HL-60 (cell line): ENCODE results near the gene GAREM1.

ENCODE experiments used
- GABPA ChIP-seq: IDR thresholded peaks from 2 replicates; pipeline ENCODE4 v1.6.1; 2012; ENCODE audit warnings: low read depth
- POLR2AphosphoS5 ChIP-seq: IDR thresholded peaks from 2 replicates; pipeline ENCODE4 v1.6.1; 2012; ENCODE audit warnings: low read depth
- SPI1 ChIP-seq: IDR thresholded peaks from 2 replicates; pipeline ENCODE4 v1.6.1; 2012; ENCODE audit warnings: low read depth, mild to moderate bottlenecking, borderline replicate concordance
- TF ChIP-seq, protein P1 (sequence below): IDR thresholded peaks from one replicate; pipeline ENCODE4 v1.5.1; 2011; ENCODE audit warnings: low read length, control low read depth, inconsistent platforms; ENCODE audit not compliant: insufficient read depth
- TF ChIP-seq, protein P2 (sequence below): IDR thresholded peaks from 2 replicates; pipeline ENCODE4 v1.6.1; 2012; ENCODE audit warnings: low read depth; ENCODE audit not compliant: insufficient replicate concordance

GRCh38 chr18:32280188-32280783, 190.4 kb downstream of the GAREM1 start:
- TF ChIP-seq, protein P1, sequence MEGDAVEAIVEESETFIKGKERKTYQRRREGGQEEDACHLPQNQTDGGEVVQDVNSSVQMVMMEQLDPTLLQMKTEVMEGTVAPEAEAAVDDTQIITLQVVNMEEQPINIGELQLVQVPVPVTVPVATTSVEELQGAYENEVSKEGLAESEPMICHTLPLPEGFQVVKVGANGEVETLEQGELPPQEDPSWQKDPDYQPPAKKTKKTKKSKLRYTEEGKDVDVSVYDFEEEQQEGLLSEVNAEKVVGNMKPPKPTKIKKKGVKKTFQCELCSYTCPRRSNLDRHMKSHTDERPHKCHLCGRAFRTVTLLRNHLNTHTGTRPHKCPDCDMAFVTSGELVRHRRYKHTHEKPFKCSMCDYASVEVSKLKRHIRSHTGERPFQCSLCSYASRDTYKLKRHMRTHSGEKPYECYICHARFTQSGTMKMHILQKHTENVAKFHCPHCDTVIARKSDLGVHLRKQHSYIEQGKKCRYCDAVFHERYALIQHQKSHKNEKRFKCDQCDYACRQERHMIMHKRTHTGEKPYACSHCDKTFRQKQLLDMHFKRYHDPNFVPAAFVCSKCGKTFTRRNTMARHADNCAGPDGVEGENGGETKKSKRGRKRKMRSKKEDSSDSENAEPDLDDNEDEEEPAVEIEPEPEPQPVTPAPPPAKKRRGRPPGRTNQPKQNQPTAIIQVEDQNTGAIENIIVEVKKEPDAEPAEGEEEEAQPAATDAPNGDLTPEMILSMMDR = no peak
- TF ChIP-seq POLR2AphosphoS5 (no peak), GABPA (no peak), SPI1 (no peak)
- TF ChIP-seq, protein P2, sequence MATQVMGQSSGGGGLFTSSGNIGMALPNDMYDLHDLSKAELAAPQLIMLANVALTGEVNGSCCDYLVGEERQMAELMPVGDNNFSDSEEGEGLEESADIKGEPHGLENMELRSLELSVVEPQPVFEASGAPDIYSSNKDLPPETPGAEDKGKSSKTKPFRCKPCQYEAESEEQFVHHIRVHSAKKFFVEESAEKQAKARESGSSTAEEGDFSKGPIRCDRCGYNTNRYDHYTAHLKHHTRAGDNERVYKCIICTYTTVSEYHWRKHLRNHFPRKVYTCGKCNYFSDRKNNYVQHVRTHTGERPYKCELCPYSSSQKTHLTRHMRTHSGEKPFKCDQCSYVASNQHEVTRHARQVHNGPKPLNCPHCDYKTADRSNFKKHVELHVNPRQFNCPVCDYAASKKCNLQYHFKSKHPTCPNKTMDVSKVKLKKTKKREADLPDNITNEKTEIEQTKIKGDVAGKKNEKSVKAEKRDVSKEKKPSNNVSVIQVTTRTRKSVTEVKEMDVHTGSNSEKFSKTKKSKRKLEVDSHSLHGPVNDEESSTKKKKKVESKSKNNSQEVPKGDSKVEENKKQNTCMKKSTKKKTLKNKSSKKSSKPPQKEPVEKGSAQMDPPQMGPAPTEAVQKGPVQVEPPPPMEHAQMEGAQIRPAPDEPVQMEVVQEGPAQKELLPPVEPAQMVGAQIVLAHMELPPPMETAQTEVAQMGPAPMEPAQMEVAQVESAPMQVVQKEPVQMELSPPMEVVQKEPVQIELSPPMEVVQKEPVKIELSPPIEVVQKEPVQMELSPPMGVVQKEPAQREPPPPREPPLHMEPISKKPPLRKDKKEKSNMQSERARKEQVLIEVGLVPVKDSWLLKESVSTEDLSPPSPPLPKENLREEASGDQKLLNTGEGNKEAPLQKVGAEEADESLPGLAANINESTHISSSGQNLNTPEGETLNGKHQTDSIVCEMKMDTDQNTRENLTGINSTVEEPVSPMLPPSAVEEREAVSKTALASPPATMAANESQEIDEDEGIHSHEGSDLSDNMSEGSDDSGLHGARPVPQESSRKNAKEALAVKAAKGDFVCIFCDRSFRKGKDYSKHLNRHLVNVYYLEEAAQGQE = no peak
